ENCODE data around the gene SAP130.

Gene SAP130

DNA sequence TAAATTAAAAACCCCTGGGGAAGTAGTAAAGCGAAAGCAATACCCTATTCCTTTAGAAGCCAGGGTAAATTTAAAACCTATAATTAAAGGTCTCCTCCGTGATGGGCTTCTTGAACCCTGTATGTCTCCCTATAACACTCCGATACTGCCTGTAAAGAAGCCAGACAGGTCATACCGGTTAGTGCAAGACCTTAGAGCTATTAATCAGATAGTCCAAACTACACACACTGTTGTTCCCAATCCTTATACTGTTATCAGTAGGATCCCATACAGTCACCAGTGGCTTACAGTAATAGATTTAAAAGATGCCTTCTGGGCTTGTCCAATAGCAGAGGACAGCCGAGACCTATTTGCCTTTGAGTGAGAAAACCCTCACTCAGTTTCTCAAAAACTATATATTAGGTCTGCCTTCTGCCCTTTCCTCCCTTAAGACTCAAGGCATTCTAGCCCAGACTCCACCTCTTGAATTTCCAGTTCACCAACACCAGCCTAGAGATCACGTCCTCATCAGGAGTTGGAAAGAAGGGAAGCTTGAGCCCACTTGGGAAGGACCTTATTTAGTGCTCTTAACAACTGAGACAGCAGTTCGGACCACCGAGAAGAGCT, 12.4 kb upstream of the SAP130 start:
- TF ChIP-seq, protein P1, sequence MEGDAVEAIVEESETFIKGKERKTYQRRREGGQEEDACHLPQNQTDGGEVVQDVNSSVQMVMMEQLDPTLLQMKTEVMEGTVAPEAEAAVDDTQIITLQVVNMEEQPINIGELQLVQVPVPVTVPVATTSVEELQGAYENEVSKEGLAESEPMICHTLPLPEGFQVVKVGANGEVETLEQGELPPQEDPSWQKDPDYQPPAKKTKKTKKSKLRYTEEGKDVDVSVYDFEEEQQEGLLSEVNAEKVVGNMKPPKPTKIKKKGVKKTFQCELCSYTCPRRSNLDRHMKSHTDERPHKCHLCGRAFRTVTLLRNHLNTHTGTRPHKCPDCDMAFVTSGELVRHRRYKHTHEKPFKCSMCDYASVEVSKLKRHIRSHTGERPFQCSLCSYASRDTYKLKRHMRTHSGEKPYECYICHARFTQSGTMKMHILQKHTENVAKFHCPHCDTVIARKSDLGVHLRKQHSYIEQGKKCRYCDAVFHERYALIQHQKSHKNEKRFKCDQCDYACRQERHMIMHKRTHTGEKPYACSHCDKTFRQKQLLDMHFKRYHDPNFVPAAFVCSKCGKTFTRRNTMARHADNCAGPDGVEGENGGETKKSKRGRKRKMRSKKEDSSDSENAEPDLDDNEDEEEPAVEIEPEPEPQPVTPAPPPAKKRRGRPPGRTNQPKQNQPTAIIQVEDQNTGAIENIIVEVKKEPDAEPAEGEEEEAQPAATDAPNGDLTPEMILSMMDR (IDR thresholded peaks at IDR 0.05; ENCODE audit: low read length, missing control alignments): no peak
- no peak overlapping the region for H3K4me3 ChIP-seq (replicated peaks; ENCODE audit: low read depth, low read length)
- no peak for DNase-seq (ENCODE audit: low read depth)

GRCh38 chr2:128039535-128039934, 11.7 kb upstream of the SAP130 start:
- no peak for DNase-seq (ENCODE audit: low read depth)
- TF ChIP-seq, protein P1 (IDR thresholded peaks at IDR 0.05; ENCODE audit: low read length, missing control alignments): no peak
- H3K4me3 ChIP-seq (replicated peaks; ENCODE audit: low read depth, low read length): no peak overlapping the region

DNA sequence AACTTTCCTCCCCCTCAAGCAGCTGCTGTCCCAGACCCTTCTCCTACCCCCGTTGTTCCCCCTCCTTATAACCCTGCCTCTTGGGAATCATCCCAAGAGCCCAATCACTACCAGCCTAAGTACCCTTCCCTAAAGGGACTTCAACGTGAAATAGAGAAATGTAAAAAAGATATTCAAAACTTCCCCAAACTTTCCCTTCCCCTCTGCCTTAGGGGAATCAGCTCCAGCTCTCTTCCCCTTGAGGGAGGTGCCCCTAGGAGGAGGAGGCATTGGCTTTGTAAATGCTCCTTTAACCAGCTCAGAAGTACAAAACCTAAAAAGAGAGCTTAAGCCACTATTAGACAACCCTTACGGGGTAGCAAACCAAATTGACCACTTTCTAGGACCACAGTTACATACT, 10.6 kb upstream of the SAP130 start:
- TF ChIP-seq, protein P1 (IDR thresholded peaks at IDR 0.05; ENCODE audit: low read length, missing control alignments): no peak

GRCh38 chr2:128037649-128038048, 9.8 kb upstream of the SAP130 start:
- no peak for DNase-seq (ENCODE audit: low read depth)
- H3K4me3 ChIP-seq (replicated peaks; ENCODE audit: low read depth, low read length): no peak overlapping the region
- TF ChIP-seq, protein P1 (IDR thresholded peaks at IDR 0.05; ENCODE audit: low read length, missing control alignments): no peak

More for the DNA sequence above, 10.6 kb upstream of the SAP130 start:
- DNase-seq (ENCODE audit: low read depth): no peak
- H3K4me3 ChIP-seq (replicated peaks; ENCODE audit: low read depth, low read length): no peak overlapping the region

GRCh38 chr2:128036748-128037607, 9.1 kb upstream of the SAP130 start:
- no peak overlapping the region for H3K4me3 ChIP-seq (replicated peaks; ENCODE audit: low read depth, low read length)
- TF ChIP-seq, protein P1 (IDR thresholded peaks at IDR 0.05; ENCODE audit: low read length, missing control alignments): no peak
- no peak for DNase-seq (ENCODE audit: low read depth)

DNA sequence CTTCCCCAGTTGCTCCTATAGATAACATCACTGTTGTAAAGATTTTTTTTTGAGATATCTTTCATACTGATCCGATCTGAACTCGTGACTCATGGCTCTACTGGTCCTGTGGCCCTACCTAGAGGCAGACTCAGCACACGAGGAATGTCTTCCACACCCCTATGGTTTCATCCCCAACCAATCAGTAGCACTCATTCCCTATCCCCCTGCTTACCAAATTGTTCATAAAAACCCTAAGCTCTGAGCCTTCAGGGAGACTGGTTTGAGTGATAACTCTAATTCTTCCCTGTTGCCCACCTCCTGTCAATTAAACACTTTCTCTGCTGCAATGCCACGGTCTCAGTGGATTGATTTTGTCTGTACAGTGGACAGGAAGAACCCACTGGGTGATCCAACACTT, 4.2 kb upstream of the SAP130 start:
- TF ChIP-seq, protein P1 (IDR thresholded peaks at IDR 0.05; ENCODE audit: low read length, missing control alignments): no peak
- no peak overlapping the region for H3K4me3 ChIP-seq (replicated peaks; ENCODE audit: low read depth, low read length)
- DNase-seq (ENCODE audit: low read depth): no peak
